Inflammatory macrophage treated with lipopolysaccharide for 1 hour (primary cell): ENCODE measurements around the gene LSS.

ENCODE experiments used
- DNase-seq, 2 donors: peaks; one replicate each; pipeline ENCODE4 v3.0.0-alpha.2; 2020 to 2022

The LSS gene

DNA sequence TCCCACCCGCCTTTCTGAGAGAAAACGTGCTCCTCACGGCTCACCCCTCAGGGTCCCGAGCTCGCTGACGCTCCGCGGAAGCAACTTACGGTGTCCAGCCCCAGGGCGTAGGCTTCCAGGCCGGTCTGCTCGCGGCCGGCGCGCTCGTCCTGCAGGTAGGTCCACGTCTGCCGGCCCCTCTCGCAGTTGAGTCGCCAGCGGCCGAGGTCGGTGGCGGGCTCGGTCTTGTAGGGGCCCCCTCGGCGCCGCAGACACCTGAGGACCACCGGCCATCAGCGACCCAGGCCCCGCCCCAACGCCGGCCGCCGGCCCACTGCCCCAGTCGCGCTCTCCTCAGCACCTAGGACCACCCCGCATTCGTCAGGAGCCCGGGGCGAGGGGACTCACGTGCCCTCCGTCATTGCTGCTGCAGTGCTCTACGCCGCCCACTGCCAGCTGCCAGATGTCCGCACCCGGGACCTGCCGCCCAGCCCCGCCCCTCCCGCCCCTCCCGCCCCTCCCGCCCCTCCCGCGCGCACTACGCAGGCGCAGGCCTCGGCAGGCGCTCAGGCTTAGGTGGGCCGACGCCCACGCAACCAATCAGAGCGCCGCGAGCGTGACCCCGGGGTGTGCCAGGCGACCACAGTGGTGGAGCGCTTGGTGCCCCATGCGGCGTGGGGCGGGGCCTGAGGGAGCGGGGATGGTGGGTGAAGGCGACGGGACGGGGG, at the start of gene LSS:
Gene LSS (minus strand): TSS at position 430 of the 707 bp plus-strand sequence. CDS start 29 bp downstream, at position 401.
- peak; percentile 92 to 95 for DNase-seq

DNA sequence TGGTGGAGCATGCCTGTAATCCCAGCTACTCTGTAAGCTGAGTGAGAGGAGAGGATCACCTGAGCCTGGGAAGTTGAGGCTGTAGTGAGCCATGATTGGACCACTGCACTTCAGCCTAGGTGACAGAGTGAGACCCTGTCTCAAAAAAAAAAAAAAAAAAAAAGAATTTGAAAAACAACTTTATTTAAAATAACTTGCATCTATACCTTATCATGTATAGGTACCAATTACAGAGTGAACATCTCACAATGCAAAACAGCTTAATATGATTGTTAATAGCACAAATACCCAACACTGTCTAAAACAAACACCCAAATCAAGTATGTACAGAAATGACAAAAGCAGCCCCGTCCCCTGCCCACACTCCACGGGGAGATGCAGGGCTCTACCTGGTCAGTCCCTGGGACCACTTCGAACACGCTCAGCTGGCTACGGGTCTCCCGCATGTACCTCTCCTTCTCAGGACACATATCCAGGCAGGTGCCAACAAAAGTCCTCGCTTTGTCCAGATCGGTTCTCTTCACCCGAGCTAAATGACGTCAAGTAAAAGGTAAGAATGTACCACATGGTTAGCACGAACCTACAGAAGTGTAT, 46.3 kb upstream of the LSS start:
- DNase-seq, result no peak

DNA sequence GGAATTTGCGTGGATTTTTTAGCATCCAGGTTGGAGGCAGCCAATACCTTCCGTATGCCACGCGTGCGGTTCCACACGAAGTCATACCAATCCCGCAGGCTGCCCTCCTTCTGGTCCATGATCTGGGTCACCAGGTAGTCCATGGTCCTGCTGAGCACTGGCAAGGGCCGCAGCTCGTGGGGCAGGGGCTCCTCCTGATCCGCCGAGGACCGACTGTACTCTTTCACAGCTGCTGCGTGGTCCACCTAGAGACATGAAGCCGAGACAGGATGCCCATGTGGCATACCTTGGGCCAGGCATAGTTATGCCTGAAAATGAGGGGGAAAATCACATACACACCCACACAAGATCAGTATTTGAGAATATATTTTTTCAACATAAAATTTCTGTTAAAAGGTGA, 44.8 kb upstream of the LSS start:
- no peak for DNase-seq

DNA sequence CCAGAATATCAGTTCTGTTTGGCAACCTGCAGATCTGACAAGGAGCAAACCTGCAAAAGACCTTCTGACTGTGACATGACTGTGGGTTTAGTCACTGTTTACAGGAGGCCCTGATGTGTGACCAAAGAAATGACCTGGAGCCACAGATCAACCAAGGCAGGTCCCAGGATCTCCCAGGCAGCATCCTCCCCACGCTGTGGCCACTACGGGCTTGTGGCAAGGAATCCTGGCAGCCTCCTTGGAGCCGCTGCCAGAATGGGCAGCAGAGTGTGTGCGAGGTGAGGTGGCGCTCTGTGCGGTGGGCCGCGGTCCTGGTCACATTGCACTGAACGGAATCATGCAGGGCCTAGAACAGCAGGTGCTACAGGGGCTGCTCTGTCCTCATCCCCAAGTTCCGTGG, 40.9 kb upstream of the LSS start:
- no peak for DNase-seq

DNA sequence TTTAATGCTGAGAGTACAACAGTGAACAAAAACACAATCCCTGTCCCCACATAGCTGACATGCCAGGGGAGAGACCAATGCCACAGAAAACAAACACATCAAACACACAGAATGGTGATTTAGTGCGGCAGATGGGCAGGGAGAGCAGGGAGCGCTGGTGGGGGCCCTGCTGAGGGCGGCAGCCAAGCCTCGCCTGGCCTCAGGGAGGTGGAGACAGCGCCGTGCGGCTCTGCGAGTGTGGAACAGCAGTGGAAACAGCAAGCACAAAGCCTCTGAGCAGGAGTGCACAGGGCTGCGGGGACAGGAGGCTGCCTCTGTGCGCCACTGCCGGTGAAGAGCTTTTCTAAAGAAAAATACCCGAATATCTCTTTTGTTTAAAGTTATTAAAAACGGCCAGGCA, 39.8 kb upstream of the LSS start:
- no peak for DNase-seq

DNA sequence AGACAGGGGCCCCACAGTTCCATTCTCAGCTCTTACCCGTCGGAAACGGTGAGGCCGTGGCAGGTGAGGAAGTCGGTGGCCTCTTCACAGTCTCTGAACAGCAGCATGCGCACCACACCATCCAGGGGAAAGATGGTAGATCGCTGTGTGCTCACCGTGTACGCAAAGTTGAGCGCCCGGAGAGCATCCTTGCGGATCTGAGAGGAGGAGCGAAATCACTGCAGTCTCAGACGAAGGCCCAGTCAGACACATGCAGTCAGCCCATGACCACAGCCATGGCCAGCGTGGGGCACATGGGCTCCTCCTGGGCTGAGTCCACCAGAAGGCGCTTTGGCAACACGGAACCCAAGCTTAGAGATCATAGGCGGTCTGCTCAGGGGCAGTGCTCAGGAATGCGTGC, 38.4 kb upstream of the LSS start:
- DNase-seq, result no peak

DNA sequence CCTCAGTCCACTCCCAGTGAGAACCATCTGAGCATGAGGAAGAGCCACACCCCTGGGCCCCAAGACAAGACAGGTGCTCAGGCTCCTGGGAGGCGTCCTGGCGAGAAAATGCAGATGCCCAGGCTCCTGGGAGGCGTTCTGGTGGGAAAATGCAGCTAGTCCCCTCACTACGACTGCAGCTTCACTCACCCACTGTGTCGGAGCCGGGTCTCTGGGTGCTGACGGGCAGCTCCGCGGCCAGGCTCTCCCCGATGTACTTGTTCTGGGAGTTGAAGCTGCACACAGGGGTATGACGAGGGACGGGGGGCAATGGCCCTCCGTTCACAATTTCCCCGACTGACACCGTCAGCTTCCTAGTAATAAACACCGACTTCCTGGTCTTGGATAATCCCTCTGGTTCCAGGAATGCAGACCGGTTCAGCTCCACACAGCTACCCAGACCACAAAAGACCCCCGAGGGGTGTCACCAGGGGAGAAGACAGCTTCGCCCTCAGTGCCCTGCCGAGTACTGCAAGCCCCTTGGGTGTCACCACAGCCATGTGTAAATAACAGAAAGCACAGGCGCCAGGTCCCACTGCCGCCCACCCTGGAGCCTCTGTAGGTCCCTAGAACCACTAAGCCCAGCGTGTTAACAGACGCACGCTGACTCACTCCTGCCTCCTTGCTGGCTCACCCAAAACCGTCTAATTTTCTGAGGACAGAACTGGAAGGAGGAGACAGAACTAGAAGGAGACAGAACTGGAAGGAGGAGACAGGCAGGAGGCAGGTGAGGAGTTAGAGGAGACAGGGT, 37.4 kb upstream of the LSS start:
- DNase-seq, result no peak

DNA sequence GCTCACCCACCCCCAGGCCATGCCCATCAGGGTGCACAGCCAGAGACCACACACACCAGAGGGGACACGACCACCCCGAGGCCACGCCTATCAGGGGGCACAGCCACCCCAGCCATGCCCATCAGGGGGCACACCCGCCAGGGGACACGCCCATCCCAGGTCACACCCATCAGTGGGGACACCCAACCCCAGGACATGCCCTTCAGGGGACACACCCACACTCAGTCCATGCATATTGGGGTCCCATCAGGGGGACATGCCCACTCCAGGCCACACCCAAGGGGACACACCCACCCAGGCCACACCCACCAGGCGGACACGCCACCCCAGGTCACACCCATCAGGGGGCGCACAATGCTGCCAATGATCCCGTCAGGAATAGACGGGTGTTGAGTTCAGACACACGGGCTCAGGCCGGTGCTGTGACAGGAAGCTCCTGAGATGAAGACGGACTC, 36.1 kb upstream of the LSS start:
- no peak for DNase-seq

DNA sequence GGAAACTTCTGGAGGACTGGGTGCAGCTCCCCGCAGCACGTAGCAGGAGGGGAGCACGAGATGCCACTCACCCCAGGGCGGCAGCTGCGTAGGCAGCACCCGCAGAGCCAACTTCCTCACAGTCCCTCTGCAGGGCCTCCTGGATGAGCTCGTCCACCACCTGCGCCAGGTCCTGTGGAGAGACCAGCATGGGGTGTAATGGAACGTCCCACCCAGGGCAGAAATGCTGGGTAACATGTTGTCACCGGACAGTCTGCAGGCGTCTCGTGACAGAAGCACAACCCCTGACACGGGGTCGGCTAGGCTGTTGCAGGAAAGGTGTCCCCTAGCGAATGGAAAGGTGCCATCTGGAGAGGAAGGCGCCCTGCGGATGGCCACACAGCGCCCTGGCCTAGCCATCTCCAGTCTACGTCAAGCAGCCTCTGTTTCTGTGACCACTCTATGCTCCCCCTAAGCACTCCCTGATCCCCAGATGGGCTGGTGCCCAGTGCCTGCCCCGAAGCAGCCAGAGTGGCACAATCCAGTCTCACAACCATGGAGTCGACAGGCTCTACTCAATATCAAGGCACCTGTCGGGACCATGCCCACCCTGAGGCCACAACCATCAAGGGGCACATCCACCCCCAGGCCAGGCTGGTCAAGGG, 35.6 kb upstream of the LSS start:
- DNase-seq, result no peak

DNA sequence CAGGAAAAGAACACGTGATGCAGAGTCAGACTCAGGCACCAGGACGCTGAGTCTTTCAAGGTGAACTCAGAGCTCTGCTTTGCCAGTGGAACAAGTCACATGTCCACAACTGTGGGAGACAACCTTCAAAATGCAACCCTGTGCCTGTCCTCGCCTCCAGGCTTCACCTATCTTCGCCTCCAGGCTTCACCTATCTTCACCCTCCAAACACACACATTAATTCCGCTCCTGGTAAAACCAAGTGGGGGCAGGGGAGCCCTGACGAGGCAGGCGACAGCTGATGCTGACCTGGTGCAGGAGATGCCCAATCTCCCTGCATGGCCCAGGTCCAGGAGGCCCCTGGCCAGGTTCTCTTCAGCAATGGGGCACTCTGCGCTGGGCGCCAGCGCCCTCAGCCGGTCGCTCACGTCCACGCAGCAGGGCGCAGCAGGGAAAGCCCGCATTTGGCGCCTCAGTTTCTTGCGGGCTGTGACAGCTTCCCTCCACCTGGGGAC, 28.0 kb upstream of the LSS start:
- no peak for DNase-seq

DNA sequence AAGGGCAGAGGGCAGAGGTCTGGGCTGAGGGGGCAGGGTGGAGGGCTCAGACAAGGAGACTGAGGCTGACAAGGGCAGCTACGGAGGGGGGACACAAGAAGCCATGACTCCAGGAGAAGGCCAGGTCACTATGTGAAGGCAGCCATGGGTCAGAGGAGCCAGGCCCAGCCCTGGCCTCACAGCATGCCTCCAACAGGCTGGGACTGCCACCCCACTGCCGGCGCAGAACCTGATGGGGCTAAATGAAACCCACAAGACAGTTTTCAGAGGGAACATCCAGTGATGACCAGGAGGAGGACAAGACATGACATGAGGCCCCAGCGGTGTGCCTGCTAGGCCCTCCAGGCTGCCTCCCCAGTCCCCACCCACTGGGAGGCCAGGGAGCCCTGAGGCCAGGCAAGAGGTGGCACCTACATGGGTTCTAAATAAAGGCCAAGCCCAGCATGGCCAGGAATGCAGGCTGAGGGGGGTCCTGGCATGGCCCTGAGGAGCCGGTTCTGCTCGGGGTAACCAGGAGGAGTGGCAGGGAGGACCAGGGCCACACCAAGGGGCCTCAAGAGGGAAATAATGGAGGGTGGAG, 27.3 kb upstream of the LSS start:
- no peak for DNase-seq

DNA sequence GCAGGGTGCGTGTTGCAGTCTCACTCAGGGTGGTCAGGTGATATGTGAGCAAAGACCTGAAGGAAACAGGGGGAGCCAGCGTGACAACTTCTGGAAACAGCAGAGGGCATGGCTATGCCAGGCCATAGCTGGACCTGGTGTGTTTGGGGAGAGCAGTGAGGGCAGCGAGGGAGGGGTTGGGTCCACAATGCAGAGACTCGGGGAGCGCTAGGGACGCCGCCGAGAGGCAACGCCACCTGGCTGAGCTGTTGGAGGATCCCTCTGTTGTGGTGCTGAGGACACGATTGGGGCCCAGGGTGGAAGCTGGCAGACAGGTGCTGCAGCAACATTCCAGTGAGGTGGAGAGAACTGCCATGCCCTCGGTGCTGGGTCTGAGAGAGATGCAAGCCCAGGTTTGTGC, 26.6 kb upstream of the LSS start:
- DNase-seq, result no peak

DNA sequence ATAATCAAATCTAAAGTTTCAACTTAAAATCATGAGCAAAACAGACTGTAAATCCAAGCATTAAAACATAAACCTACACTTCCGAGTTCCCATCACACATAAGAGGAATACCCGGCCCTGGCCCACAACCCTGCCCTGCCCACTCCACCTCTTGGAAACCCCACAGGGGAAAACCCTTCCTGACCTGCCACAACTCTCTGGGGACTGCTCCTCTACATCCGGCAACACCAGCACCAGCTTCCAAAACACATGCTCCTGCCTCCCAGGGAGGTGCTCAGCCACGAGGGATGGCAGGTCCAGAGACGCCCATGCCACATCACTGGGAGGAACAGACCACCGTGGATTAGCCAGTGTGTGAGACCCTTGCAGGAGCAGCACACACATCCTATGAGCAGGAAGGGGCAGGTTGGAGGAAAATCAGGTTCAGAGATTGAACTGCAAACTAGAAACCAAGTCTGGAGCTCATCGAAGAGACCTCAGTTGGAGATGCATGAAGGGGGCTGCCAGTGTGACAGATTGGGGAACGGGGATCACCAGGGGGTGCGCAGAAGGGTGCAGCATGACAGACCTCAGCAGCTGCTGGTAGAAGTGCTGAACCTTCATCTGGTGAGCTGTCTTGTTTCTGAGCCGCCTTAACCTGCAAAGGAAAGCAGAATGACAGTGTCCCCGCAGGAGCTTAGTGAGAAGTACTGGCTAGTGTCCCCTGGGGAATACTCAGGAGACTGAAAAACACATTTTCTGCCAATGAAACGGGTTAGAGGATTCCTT, 25.8 kb upstream of the LSS start:
- DNase-seq, result peak in 1 of 2 donors; percentile 26

DNA sequence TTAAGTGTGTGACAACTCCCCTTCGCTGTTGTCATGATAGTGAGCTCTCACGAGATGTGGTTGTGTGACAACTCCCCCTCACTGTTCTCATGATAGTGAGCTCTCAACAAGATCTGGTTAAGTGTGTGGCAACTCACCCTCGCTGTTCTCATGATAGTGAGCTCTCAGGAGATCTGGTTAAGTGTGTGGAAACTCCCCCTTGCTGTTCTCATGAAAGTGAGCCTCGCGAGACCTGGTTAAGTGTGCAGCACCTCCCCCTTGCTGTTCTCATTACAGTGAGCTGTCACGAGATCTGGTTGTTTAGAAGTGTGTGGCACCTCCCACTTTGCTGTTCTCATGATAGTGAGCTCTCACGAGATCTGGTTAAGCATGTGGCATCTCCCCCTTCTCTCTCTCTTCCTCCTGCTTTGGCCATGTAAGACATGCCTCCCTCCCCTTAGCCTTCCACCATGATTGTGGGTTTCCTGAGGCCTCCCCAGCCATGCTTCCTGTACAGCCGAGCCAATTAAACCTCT, 25.1 kb upstream of the LSS start:
- peak in 1 of 2 donors; percentile 43 for DNase-seq

DNA sequence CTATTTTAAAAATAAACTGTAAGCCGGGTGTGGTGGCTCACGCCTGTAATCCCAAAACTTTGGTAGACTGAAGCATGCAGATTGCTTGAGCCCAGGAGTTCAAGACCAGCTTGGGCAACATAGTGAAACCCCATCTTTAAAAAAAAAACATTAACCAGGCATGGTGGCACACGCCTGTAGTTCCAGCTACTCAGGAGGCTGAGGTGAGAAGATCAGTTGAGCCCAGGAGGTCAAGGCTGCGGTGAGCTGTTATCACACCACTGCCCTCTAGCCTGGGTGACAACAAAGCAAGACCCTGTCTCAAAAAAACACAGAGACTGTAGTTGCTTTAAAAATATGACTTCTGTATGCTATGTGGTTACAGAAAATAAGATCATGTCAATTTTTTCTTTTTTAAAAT, 24.3 kb upstream of the LSS start:
- DNase-seq, result no peak

DNA sequence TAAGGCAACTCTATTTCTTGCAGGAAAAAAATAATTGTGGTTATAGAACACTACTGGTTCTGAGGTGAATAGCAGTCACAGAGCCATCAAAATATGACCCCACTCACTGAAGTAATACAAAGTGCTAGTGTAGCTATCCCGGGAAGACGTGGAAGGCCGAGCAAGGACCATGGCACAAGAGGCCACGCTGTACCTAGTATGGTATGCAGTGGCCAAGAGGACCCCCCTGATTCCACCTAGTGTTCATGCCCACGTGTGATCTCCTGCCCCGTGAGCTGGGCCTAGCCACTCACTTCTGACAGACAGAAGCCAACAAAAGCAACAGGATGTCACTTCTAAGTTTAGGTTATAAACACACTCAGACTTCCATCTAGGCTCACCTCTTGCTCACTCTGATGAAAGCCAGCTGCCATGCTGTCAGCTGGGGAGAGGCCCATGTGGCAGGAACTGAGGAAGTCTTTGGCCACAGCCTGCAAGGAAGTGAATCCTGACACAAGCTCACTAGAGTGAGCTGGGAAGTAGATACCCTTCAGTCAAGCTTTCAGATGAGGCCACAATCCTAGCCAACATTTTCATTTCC, 21.7 kb upstream of the LSS start:
- no peak for DNase-seq

DNA sequence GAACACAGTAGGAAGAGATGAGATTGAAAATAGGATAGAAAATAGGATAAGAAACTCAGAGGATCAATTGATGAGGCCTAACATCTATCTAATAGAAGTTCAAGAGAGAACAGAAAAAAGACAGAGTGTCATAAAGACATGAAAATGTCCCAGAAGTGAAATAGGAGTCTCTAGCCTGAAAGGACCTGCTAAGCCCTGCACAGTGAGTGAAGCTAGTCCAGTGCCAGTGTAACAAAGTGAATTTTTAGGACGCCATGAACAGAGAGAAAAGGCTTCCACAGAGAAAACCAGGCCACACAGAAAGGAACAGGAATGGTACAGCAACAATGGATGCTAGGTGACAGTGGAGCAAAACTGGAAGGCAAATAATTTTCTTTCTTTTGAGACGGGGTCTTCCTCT, 20.3 kb upstream of the LSS start:
- DNase-seq, result no peak

DNA sequence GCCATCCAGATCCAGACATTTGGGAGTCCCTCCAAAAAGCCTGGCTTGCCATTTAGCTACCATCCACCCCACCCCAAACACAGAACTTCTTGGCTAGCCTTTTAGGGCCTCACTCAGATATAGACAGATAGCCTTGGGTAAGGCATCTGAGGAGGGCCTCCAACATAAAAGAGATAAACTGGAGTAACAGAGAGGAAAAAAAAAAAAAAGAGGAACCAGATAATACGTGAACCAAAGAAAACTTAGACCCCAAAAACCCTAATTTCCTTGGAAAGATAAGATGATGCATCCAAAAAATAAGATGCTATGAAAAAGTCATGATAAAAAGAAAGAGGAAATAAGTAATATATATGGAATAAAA, 19.8 kb upstream of the LSS start:
- DNase-seq, result no peak

DNA sequence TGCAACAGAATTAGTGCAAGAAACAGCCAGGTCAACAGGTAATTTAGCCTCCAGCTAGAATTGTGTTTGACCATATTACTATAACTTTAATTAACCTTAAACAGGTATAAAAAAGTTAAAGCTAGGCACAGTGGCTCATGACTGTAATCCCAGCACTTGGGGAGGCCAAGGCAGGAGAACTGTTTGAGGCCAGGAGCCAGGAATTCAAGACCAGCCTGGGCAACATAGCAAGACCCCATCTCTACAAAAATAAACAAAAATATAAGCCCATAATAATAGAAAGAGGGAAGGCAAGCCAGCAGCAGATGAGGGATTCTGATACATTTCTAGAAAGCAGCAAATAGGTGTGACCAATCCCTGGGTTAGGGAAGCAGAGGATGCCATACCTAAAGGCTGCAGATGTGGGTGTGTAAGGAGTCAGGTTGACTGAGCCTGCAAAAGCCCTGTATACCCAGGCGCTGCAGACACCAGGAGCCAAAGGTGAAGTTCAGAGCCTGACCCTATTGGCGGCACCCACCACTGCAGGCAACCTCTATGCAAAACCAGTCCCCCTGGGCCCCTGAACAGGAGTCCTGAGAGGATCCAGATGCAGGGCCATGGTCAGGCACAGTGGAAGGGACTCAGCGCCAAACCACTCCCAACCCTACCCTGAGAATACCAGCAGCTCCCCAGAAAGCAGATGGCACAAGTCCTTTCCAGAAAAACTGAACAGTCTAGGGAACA, 19.3 kb upstream of the LSS start:
- DNase-seq, result no peak

DNA sequence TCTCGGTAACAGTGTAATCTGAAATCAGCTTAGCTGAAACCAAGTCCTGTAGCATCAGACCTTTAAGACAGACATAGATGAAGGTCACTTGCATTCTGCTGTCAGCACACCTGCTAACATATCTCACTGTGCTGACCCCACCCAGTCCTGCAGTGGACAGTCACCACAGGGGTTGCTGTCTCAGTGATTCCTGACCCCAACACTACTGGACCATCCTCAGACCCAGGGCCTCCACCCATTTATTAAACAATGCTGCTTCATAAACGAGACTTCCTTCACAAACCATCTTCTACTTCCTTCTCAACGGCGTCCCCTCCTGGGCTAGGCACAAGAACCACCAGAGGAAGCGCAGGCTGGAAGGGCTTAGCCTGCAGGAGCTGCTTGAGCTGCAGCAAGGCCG, 17.8 kb upstream of the LSS start:
- DNase-seq, result no peak
